NT2/D1 (cell line): ENCODE results near the gene POLE.

Experiments
- SUZ12 ChIP-seq: IDR thresholded peaks from 2 replicates; pipeline ENCODE4 v1.6.1; 2011; ENCODE audit not compliant: insufficient read length, insufficient read depth; ENCODE audit errors: extremely low read depth
- YY1 ChIP-seq: IDR thresholded peaks from 2 replicates; pipeline ENCODE4 v1.6.1; 2011; ENCODE audit not compliant: insufficient read length, insufficient read depth

DNA sequence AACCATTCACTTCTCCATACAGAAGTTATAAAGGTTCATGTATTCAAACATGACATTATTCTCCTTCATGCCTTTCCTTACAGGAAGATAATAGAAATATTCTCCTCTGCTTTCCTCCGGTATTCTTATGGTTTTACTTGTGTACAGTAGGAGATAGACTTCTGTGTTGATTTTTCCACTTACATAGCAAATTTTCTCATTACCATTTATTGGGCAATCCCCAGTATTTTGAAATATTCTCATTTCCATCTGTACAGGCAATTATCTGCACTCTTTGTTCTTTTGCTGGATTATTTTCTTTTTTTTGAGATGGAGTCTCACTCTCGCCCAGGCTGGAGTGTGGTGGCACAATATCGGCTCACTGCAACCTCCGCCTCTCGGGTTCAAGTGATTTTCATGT lies 11.2 kb upstream of the POLE start:
- TF ChIP-seq YY1 (no peak), SUZ12 (no peak)
